Measurements from ENCODE around the gene SCLT1. TPM values are rescaled to one million over a fixed set of nuclear protein-coding genes. Genes with fewer than 3 reads are reported as not detected.

SCLT1 gene
- total and polyA plus RNA-seq, 2 of the 13 experiments (the other 11 are each of a cell fraction or from before 2014, with no cell fraction given) = 1.5 to 8.7 TPM

DNA sequence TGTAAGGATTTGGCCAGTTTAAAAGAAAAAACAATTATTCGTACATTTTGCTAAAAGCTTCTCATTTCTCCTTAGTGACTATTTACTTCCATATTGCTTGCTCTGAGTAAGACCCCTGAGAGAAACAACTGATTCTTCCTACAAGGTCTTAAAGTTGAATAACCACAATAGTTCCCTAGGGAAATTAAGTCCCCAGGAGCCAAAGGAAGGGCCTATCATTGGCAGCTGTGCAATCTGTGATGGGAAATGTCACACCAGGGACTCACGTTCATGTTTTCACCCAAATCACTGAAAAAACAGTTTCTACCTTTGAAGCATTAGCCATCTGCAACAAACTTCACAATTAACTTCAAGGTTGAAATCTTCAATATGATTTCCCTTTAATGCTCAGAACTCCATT is 217.1 kb downstream of the SCLT1 start:
- no peaks in the 10 kb centered on the region for H3K27me3 ChIP-seq (ENCODE audit: control insufficient read depth in 1 of 2, insufficient read depth in 2 of 2, low read length in 2 of 2)
- in situ Hi-C loops (cut with HindIII; ENCODE audit: extremely low pct_ligation_motif_present, low pct_unique_long_range_greater_than_20kb) (no loop called here), intact Hi-C loops (cut with micrococcal nuclease; ENCODE audit: unreplicated experiment) (no loop called here)
- 99% methylated on average over 2 of the region's 2 CpGs for WGBS (ENCODE audit: low lambda C conversion rate)
- peaks cover 4 to 18% of the 10 kb centered on the region in 2 experiments; a peak in 4 of 5 replicates for H3K36me3 ChIP-seq (replicated peaks in 1 of 2; ENCODE audit: control insufficient read depth in 1 of 2, insufficient read depth in 2 of 2, low read length in 2 of 2)
- H4K20me1 ChIP-seq (ENCODE audit: insufficient read depth, low read length) = no peaks in the 10 kb centered on the region
- H3K9ac ChIP-seq (ENCODE audit: insufficient read depth, low read depth, low read length) = no peak overlapping the region
- no peaks in the 10 kb centered on the region for H3K79me2 ChIP-seq (ENCODE audit: insufficient read depth, low read length)
- H3K4me3 ChIP-seq (replicated peaks in 1 of 3; ENCODE audit: insufficient read depth in 1 of 3, low read depth in 2 of 3, low read length in 3 of 3) = no peak overlapping the region
- FAIRE-seq (no peak), DNase-seq (ENCODE audit: low spot score) (no peak), ATAC-seq (no peak)
- no peak for TF ChIP-seq GTF3A (CRISPR knock-in tag; conservative IDR thresholded peaks at IDR 0.05)
- TF ChIP-seq ZNF713 (CRISPR knock-in tag; IDR thresholded peaks at IDR 0.05) = no peak
- TF ChIP-seq PHF21A (CRISPR knock-in tag; IDR thresholded peaks at IDR 0.05) = no peak
- TF ChIP-seq ZBTB1 (CRISPR knock-in tag; IDR thresholded peaks at IDR 0.05; ENCODE audit: borderline replicate concordance) = no peak
- no peak for TF ChIP-seq ZSCAN25 (CRISPR knock-in tag; IDR thresholded peaks at IDR 0.05)
- TF ChIP-seq NFKBIZ (CRISPR knock-in tag; IDR thresholded peaks at IDR 0.05) = no peak
- no peak for TF ChIP-seq ARID4A (CRISPR knock-in tag; IDR thresholded peaks at IDR 0.05; ENCODE audit: borderline replicate concordance)
- no peak for TF ChIP-seq ZNF720 (CRISPR knock-in tag; IDR thresholded peaks at IDR 0.05)
- TF ChIP-seq AKAP8 (CRISPR knock-in tag; IDR thresholded peaks at IDR 0.05) = no peak
- TF ChIP-seq, protein P1, sequence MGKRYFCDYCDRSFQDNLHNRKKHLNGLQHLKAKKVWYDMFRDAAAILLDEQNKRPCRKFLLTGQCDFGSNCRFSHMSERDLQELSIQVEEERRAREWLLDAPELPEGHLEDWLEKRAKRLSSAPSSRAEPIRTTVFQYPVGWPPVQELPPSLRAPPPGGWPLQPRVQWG (CRISPR knock-in tag; IDR thresholded peaks at IDR 0.05; ENCODE audit: borderline replicate concordance, low read depth) = no peak
- TF ChIP-seq ZNF496 (CRISPR knock-in tag; IDR thresholded peaks at IDR 0.05; ENCODE audit: insufficient replicate concordance) = no peak
- TF ChIP-seq ZMYM2 (CRISPR knock-in tag; IDR thresholded peaks at IDR 0.05) = no peak
- no peak for TF ChIP-seq ZNF687 (CRISPR knock-in tag; IDR thresholded peaks at IDR 0.05)
- TF ChIP-seq ZBTB7A (CRISPR knock-in tag; IDR thresholded peaks at IDR 0.05) = no peak
- ChIA-PET CTCF (ENCODE audit: low intra/inter-chr PET ratio, low total read pairs) (no interaction called here), POLR2A (no interaction called here)
- no peak overlapping the region for H3K27ac ChIP-seq (ENCODE audit: extremely low read length, insufficient read depth, low read length)
- no peaks in the 10 kb centered on the region for H3K4me1 ChIP-seq (ENCODE audit: insufficient read depth, low read length)
- H2AFZ ChIP-seq (ENCODE audit: low read length) = no peak overlapping the region
- no peak overlapping the region for H3K4me2 ChIP-seq (ENCODE audit: low read depth, low read length)
- BruUV-seq (replicated peaks) = no TSS peak
- no peaks in the 10 kb centered on the region for H3K9me3 ChIP-seq (ENCODE audit: low read length)

Data from HepG2 (cell line).